ENCODE results near the gene SPDYE4.

GRCh38 chr17:8744086-8744785, 14.1 kb downstream of the SPDYE4 start:
- TF ChIP-seq CTCF (IDR thresholded peaks at IDR 0.05; ENCODE audit: insufficient read depth, low read length) (no peak), POLR2AphosphoS5 (IDR thresholded peaks at IDR 0.05; ENCODE audit: low read depth) (no peak), REST (IDR thresholded peaks at IDR 0.05; ENCODE audit: insufficient replicate concordance, low read depth) (no peak), GABPA (IDR thresholded peaks at IDR 0.05; ENCODE audit: low read depth) (no peak)

Data from HL-60 (cell line).